Activated CD4-positive, alpha-beta memory T cell treated with anti-CD3 and anti-CD28 coated beads for 36 hours (primary cell): ENCODE measurements around the gene ADCY1. TPM values are rescaled to one million over a fixed set of nuclear protein-coding genes. Genes with fewer than 3 reads are reported as not detected.

ENCODE experiments used
- CTCF ChIA-PET: fragments of 350-600 bp; sonication (Branson Sonifier 250); formaldehyde crosslinking; loops from one replicate; lab custom pipeline; 2021; ENCODE audit warnings: antibody characterized with exemption, inconsistent platforms; lab: Charles Lee
- POLR2A ChIA-PET: fragments of 350-600 bp; sonication (Branson Sonifier 250); formaldehyde crosslinking; loops from one replicate; lab custom pipeline; 2021; ENCODE audit warnings: antibody characterized with exemption; lab: Charles Lee
- DNase-seq: peaks from one replicate; pipeline ENCODE4 v3.0.0-alpha.2; 2020
- H3K27ac Mint-ChIP-seq: one replicate; pipeline ENCODE4 v1.8.0; 2021; ENCODE audit warnings: mixed read lengths
- H3K27me3 Mint-ChIP-seq: one replicate; pipeline ENCODE4 v1.8.0; 2021; ENCODE audit warnings: mixed read lengths
- H3K36me3 Mint-ChIP-seq: one replicate; pipeline ENCODE4 v1.8.0; 2021; ENCODE audit warnings: mixed read lengths
- H3K4me1 Mint-ChIP-seq: one replicate; pipeline ENCODE4 v1.8.0; 2021; ENCODE audit warnings: low read depth, mixed read lengths
- H3K4me3 Mint-ChIP-seq: one replicate; pipeline ENCODE4 v1.8.0; 2021; ENCODE audit warnings: mild to moderate bottlenecking, mixed read lengths
- H3K9me3 Mint-ChIP-seq: one replicate; pipeline ENCODE4 v1.8.0; 2021; ENCODE audit warnings: mixed read lengths
- intact Hi-C: fragments of 100-400 bp; cut with micrococcal nuclease; formaldehyde crosslinking; loops from one replicate; pipeline ENCODE4 v1.15.1; 2023
- total RNA-seq, 2 experiments: library from RNA; stranded (reverse); gene quantifications; one replicate each; pipeline ENCODE4 v1.2.3, GENCODE V29; 2021

Gene ADCY1
- total RNA-seq, 2 experiments from 2014 or later: 0.57 to 0.58 TPM

DNA sequence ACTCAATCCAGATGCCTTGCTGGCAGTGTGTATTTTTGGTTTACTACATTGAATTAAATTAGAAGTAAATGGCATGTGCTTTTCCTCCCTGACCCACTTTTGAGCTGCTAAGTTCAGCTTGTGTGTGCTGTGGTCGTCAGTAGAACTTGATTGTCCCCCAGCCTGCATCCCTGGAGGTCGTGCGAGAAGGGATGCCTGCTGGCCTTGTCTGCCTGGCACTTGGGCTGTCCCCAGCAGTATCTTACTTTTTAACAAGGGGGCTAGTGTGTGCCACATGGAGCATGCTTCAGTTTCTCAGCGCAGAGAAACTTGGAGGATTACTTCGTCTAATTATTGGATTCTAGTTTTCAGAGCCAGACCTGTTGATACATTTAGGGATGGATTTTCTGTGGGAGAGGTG is 80.2 kb downstream of the ADCY1 start:
- no peaks in the 10 kb centered on the region for H3K9me3 Mint-ChIP-seq
- H3K4me1 Mint-ChIP-seq: no peaks in the 10 kb centered on the region
- no peak for DNase-seq
- H3K36me3 Mint-ChIP-seq: no peaks in the 10 kb centered on the region
- H3K27ac Mint-ChIP-seq: no peak overlapping the region
- POLR2A ChIA-PET: no interaction called here
- CTCF ChIA-PET: no interaction called here
- H3K4me3 Mint-ChIP-seq: no peak overlapping the region
- H3K27me3 Mint-ChIP-seq: no peaks in the 10 kb centered on the region
- intact Hi-C loops: no loop called here

DNA sequence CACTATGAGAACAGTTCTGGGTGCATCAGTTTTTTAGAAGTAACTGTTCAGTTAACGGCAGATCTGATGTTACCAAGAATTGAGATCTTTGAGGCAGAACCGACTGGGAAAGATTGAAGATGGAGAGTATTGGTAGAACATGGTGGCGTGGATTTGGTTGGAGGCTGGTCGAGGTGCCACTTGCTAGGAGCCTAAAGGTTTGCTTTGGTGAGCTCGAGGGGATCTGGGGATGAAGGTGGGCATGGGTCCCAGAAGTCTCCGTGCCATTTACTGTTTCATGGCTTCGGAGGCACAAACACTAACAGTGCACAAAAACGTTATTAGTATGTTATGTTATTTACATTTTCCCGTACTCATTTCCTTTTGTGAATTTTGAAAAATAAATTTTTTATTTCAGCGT is 81.4 kb downstream of the ADCY1 start:
- no peaks in the 10 kb centered on the region for H3K9me3 Mint-ChIP-seq
- no peaks in the 10 kb centered on the region for H3K4me1 Mint-ChIP-seq
- no peak for DNase-seq
- intact Hi-C loops: no loop called here
- ChIA-PET CTCF (no interaction called here), POLR2A (no interaction called here)
- no peak overlapping the region for H3K4me3 Mint-ChIP-seq
- H3K27me3 Mint-ChIP-seq: no peaks in the 10 kb centered on the region
- no peaks in the 10 kb centered on the region for H3K36me3 Mint-ChIP-seq
- H3K27ac Mint-ChIP-seq: no peak overlapping the region

- H3K4me3 Mint-ChIP-seq: no peak overlapping the region
- intact Hi-C loops: no loop called here
- H3K9me3 Mint-ChIP-seq: no peaks in the 10 kb centered on the region
- DNase-seq: no peak
- H3K4me1 Mint-ChIP-seq: no peaks in the 10 kb centered on the region
- no peaks in the 10 kb centered on the region for H3K36me3 Mint-ChIP-seq
- CTCF ChIA-PET: no interaction called here
- peaks cover 4% of the 10 kb centered on the region for H3K27me3 Mint-ChIP-seq
- POLR2A ChIA-PET: no interaction called here
- H3K27ac Mint-ChIP-seq: no peak overlapping the region
Measured at GRCh38 chr7:45656431-45656830, 82.3 kb downstream of the ADCY1 start.

GRCh38 chr7:45657136-45657889 is 83.1 kb downstream of the ADCY1 start:
- no peak overlapping the region for H3K27ac Mint-ChIP-seq
- intact Hi-C loops: no loop called here
- H3K36me3 Mint-ChIP-seq: no peaks in the 10 kb centered on the region
- no peaks in the 10 kb centered on the region for H3K4me1 Mint-ChIP-seq
- ChIA-PET CTCF (no interaction called here), POLR2A (no interaction called here)
- H3K9me3 Mint-ChIP-seq: no peaks in the 10 kb centered on the region
- H3K4me3 Mint-ChIP-seq: no peak overlapping the region
- no peak for DNase-seq
- H3K27me3 Mint-ChIP-seq: peaks cover 4% of the 10 kb centered on the region

DNA sequence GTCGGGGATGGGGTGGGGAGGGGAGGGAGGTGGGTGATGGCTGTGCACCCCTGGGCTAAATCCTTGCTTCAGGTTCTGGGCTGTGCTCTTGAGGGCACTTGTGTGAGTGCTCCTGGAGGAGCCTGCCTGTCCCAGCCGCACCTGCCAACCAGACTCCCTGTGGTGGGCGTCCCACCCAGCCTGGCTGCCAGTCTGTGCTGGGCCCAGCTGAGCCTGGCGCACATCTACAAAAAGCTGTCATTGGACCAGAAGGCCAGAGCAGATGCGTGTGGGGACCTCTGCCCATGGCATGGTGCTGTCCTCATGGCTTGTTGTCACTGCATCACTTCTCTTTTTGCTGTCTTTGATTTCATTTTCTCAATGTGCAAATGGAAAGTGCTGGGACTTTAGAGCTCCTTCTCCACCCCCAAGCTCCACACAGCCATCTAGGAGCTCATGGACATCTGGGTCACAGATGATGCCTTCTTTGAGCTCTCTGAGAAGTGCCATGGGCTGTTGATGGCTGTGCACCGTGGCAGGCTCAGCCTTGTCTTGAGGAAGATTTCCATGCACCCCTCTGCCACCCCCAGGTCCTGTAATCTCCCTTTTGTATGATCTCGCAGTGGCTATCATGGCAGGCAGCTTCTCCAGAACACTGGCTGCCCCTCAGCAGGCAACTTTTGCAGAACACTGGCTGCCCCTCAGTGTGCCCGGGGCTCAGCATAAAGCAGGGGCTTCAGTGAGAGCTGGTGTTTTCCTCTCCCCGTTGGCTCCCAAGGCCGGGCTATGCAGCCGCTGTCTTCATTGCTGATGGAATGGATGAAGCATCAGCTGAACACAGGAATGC is 83.9 kb downstream of the ADCY1 start:
- CTCF ChIA-PET: no interaction called here
- no peak overlapping the region for H3K4me3 Mint-ChIP-seq
- H3K9me3 Mint-ChIP-seq: peaks cover under 1% of the 10 kb centered on the region
- intact Hi-C loops: no loop called here
- POLR2A ChIA-PET: no interaction called here
- no peak overlapping the region for H3K27ac Mint-ChIP-seq
- no peaks in the 10 kb centered on the region for H3K36me3 Mint-ChIP-seq
- H3K4me1 Mint-ChIP-seq: no peaks in the 10 kb centered on the region
- no peak for DNase-seq
- peaks cover 4% of the 10 kb centered on the region for H3K27me3 Mint-ChIP-seq

DNA sequence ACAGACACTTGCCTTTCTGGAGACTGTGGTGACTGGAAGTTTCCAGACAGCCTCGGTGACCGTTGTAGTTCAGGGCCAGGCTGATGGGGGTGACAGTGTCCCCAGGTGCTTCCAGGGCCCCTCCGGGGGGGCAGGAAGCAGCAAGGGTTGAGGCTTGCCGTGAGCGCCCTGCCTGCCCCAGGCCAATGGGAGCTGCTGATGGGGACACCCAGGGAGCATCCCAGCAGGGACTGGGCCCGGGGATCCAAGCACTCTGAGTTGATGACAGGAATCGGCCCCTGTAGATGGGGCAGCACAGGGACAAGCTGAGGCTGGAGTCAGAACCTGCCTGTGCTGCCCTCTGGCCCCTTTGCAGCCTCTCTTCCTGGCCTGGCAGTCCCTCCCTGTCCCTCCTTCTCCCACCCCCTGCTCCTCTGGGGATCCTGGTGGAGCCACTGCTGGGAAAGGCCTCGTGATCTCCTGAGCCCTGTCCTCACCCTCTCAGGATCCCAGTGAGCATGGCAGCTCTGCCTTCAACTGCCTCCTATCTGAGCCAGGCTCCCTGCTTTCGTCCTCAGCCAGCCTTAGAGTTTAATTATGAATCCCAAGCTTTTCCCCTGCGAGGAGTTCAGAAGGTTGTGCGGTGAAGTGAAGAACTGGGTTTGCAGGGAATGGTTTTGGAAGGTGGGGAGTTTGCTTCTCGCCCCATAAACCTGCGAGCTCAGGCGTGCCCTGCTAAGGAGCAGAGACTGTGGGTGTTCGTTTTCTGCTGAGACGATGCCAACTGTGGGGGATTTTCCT is 84.7 kb downstream of the ADCY1 start:
- intact Hi-C loops: no loop called here
- CTCF ChIA-PET: no interaction called here
- H3K4me1 Mint-ChIP-seq: no peaks in the 10 kb centered on the region
- H3K27ac Mint-ChIP-seq: no peak overlapping the region
- H3K9me3 Mint-ChIP-seq: peaks cover 3% of the 10 kb centered on the region
- DNase-seq: no peak
- no peak overlapping the region for H3K4me3 Mint-ChIP-seq
- H3K36me3 Mint-ChIP-seq: no peaks in the 10 kb centered on the region
- POLR2A ChIA-PET: no interaction called here
- peaks cover 4% of the 10 kb centered on the region for H3K27me3 Mint-ChIP-seq

- DNase-seq: no peak
- Mint-ChIP-seq H3K36me3 (no peaks in the 10 kb centered on the region), H3K9me3 (peaks cover 3% of the 10 kb centered on the region), H3K27me3 (peaks cover 4% of the 10 kb centered on the region), H3K4me1 (no peaks in the 10 kb centered on the region), H3K4me3 (no peak overlapping the region), H3K27ac (no peak overlapping the region)
- intact Hi-C loops: no loop called here
- CTCF ChIA-PET: no interaction called here
- POLR2A ChIA-PET: no interaction called here
Measured at GRCh38 chr7:45659496-45660139, 85.5 kb downstream of the ADCY1 start.

- POLR2A ChIA-PET: no interaction called here
- intact Hi-C loops: no loop called here
- Mint-ChIP-seq H3K27me3 (peaks cover 4% of the 10 kb centered on the region), H3K4me3 (no peak overlapping the region), H3K9me3 (peaks cover 3% of the 10 kb centered on the region), H3K27ac (no peak overlapping the region), H3K4me1 (no peaks in the 10 kb centered on the region), H3K36me3 (no peaks in the 10 kb centered on the region)
- DNase-seq: no peak
- CTCF ChIA-PET: no interaction called here
Measured at GRCh38 chr7:45660201-45660900, 86.2 kb downstream of the ADCY1 start.

DNA sequence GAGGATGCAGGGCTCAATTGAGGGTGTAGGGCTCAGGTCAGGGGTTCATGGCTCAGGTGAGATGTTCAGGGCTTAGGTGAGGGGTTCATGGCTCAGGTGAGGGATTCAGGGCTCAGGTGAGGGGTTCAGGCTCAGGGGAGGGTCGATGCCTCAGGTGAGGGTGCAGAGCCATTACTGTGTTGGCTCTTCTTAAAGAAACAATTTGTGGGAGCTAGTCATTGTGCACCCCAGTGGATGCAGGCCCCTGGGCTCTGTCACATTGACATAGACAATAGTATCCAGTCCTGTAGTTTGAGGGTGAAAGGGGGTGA is 86.7 kb downstream of the ADCY1 start:
- no peak for DNase-seq

GRCh38 chr7:45661302-45661995 is 87.3 kb downstream of the ADCY1 start:
- ChIA-PET CTCF (no interaction called here), POLR2A (no interaction called here)
- DNase-seq: no peak
- H3K36me3 Mint-ChIP-seq: no peaks in the 10 kb centered on the region
- no peak overlapping the region for H3K4me3 Mint-ChIP-seq
- H3K27me3 Mint-ChIP-seq: peaks cover 4% of the 10 kb centered on the region
- H3K4me1 Mint-ChIP-seq: no peaks in the 10 kb centered on the region
- peaks cover 3% of the 10 kb centered on the region for H3K9me3 Mint-ChIP-seq
- intact Hi-C loops: no loop called here
- no peak overlapping the region for H3K27ac Mint-ChIP-seq

More for the DNA sequence above, 86.7 kb downstream of the ADCY1 start:
- ChIA-PET CTCF (no interaction called here), POLR2A (no interaction called here)
- no peak overlapping the region for H3K27ac Mint-ChIP-seq
- H3K4me3 Mint-ChIP-seq: no peak overlapping the region
- no peaks in the 10 kb centered on the region for H3K4me1 Mint-ChIP-seq
- intact Hi-C loops: no loop called here
- H3K27me3 Mint-ChIP-seq: peaks cover 4% of the 10 kb centered on the region
- H3K36me3 Mint-ChIP-seq: no peaks in the 10 kb centered on the region
- peaks cover 3% of the 10 kb centered on the region for H3K9me3 Mint-ChIP-seq

DNA sequence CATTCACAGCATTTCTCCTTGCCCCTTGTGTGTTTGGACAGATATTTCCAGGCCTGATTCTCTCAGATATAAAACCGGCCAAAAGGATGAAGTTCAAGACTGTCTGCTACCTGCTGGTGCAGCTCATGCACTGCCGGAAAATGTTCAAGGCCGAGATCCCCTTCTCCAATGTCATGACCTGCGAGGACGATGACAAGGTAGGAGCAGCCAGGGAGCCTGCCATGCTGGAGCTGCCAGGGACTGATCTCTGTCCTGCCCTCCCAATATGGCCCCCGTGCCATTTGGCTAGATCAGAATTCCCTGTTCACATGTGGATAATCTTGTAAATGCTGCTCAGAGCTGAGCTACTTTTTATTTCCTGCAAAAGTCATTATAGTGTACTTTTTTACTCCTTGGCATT is 87.8 kb downstream of the ADCY1 start:
- ChIA-PET POLR2A (no interaction called here), CTCF (interaction anchor here (1.7 kb wide), 1 partner anchor 193 kb away, joined by 7 read pairs; no protein-coding TSS in a partner anchor)
- DNase-seq: no peak
- Mint-ChIP-seq H3K27me3 (peaks cover 4% of the 10 kb centered on the region), H3K27ac (no peak overlapping the region), H3K36me3 (no peaks in the 10 kb centered on the region), H3K4me1 (no peaks in the 10 kb centered on the region), H3K4me3 (no peak overlapping the region), H3K9me3 (peaks cover 3% of the 10 kb centered on the region)
- intact Hi-C loops: no loop called here
